ENCODE results near the gene KIAA1958. TPM values are rescaled to one million over a fixed set of nuclear protein-coding genes. Genes with fewer than 3 reads are reported as not detected.

KIAA1958 gene
- total RNA-seq, 4 donors from 2014 or later = 13.1 to 17.2 (median 16.7) TPM

- Histone ChIP-seq H3K4me1 (peaks cover 0 to 3% (median 0%) of the 10 kb centered on the region in 4 donors), H3K4me3 (no peak overlapping the region), H3K36me3 (no peaks in the 10 kb centered on the region), H3K27ac (no peak overlapping the region), H3K9me3 (no peaks in the 10 kb centered on the region), H3K27me3 (no peaks in the 10 kb centered on the region)
- no peak for TF ChIP-seq POLR2A (IDR thresholded peaks at IDR 0.05)
- TF ChIP-seq, protein P1, sequence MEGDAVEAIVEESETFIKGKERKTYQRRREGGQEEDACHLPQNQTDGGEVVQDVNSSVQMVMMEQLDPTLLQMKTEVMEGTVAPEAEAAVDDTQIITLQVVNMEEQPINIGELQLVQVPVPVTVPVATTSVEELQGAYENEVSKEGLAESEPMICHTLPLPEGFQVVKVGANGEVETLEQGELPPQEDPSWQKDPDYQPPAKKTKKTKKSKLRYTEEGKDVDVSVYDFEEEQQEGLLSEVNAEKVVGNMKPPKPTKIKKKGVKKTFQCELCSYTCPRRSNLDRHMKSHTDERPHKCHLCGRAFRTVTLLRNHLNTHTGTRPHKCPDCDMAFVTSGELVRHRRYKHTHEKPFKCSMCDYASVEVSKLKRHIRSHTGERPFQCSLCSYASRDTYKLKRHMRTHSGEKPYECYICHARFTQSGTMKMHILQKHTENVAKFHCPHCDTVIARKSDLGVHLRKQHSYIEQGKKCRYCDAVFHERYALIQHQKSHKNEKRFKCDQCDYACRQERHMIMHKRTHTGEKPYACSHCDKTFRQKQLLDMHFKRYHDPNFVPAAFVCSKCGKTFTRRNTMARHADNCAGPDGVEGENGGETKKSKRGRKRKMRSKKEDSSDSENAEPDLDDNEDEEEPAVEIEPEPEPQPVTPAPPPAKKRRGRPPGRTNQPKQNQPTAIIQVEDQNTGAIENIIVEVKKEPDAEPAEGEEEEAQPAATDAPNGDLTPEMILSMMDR (IDR thresholded peaks at IDR 0.05) = no peak
- no peak for DNase-seq
These were observed 40.3 kb downstream of the KIAA1958 start for GRCh38 chr9:112526973-112527372.

- H3K9me3 ChIP-seq = no peaks in the 10 kb centered on the region
- no peaks in the 10 kb centered on the region for H3K36me3 ChIP-seq
- TF ChIP-seq, protein P1 (IDR thresholded peaks at IDR 0.05) = no peak
- no peak for TF ChIP-seq POLR2A (IDR thresholded peaks at IDR 0.05)
- H3K4me1 ChIP-seq = peaks cover 0 to 7% (median 0%) of the 10 kb centered on the region in 4 donors
- no peaks in the 10 kb centered on the region for H3K27me3 ChIP-seq
- no peak for DNase-seq
- H3K4me3 ChIP-seq = no peak overlapping the region
- no peak overlapping the region for H3K27ac ChIP-seq
These were observed 41.3 kb downstream of the KIAA1958 start for GRCh38 chr9:112527959-112528358.

DNA sequence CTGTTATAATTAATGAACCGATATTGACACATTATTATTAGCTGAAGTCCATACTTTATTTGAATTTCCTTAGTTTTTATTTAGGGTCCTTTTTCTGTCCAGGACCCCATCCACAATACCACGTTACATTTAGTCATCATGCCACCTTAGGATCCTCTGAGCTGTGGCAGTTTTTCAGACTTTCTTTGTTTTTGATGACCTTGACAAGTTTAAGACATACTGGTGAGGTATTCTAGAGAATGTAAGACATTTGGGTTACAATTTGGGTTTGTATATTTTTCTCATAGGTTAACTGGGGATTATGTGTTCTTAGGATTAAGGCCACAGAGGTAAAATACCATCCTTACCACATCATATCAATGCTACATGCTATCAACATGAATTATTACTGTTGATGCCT is 42.7 kb downstream of the KIAA1958 start:
- TF ChIP-seq, protein P1 (IDR thresholded peaks at IDR 0.05) = no peak
- TF ChIP-seq POLR2A (IDR thresholded peaks at IDR 0.05) = no peak
- no peaks in the 10 kb centered on the region for H3K27me3 ChIP-seq
- no peak overlapping the region for H3K27ac ChIP-seq
- no peaks in the 10 kb centered on the region for H3K36me3 ChIP-seq
- H3K4me3 ChIP-seq = no peak overlapping the region
- DNase-seq = no peak
- peaks cover 0 to 7% (median 0%) of the 10 kb centered on the region in 4 donors for H3K4me1 ChIP-seq
- H3K9me3 ChIP-seq = no peaks in the 10 kb centered on the region

- DNase-seq = no peak
- H3K4me1 ChIP-seq = peaks cover 0 to 7% (median 0%) of the 10 kb centered on the region in 4 donors
- no peaks in the 10 kb centered on the region for H3K27me3 ChIP-seq
- no peaks in the 10 kb centered on the region for H3K36me3 ChIP-seq
- H3K27ac ChIP-seq = no peak overlapping the region
- no peak for TF ChIP-seq POLR2A (IDR thresholded peaks at IDR 0.05)
- TF ChIP-seq, protein P1 (IDR thresholded peaks at IDR 0.05) = no peak
- H3K9me3 ChIP-seq = no peaks in the 10 kb centered on the region
- H3K4me3 ChIP-seq = no peak overlapping the region
These were observed 44.2 kb downstream of the KIAA1958 start for GRCh38 chr9:112530751-112531205.

- H3K9me3 ChIP-seq = no peaks in the 10 kb centered on the region
- H3K4me1 ChIP-seq = peaks cover 0 to 7% (median 0%) of the 10 kb centered on the region in 4 donors
- H3K36me3 ChIP-seq = no peaks in the 10 kb centered on the region
- TF ChIP-seq, protein P1 (IDR thresholded peaks at IDR 0.05) = no peak
- no peak for TF ChIP-seq POLR2A (IDR thresholded peaks at IDR 0.05)
- no peak overlapping the region for H3K27ac ChIP-seq
- H3K4me3 ChIP-seq = no peak overlapping the region
- no peak for DNase-seq
- no peaks in the 10 kb centered on the region for H3K27me3 ChIP-seq
These were observed 45.1 kb downstream of the KIAA1958 start for GRCh38 chr9:112531666-112532282.

All from Peyer's patch (tissue), 4 donors.